ENCODE measurements around the gene MTNR1B. TPM values are rescaled to one million over a fixed set of nuclear protein-coding genes. Genes with fewer than 3 reads are reported as not detected.

The MTNR1B gene
- not detected for polyA plus RNA-seq

- no peaks in the 10 kb centered on the region for H3K9me3 Mint-ChIP-seq
- no peaks in the 10 kb centered on the region for H3K36me3 Mint-ChIP-seq
- no peak within 1 kb of the TSS for H3K4me3 Mint-ChIP-seq
- H3K27me3 Mint-ChIP-seq: peaks cover 8% of the 10 kb centered on the region
- H3K27ac Mint-ChIP-seq: no peak within 1 kb of the TSS
- H3K4me1 Mint-ChIP-seq: no peaks in the 10 kb centered on the region
These were observed at the start of gene MTNR1B for GRCh38 chr11:92969634-92970347. TSS of gene MTNR1B (plus strand) at chr11:92969651. CDS start at chr11:92969726, 75 bp downstream.

- no peaks in the 10 kb centered on the region for H3K27me3 Mint-ChIP-seq
- H3K9me3 Mint-ChIP-seq: peaks cover 0 to 9% (median 9%) of the 10 kb centered on the region in 3 donors
- no peaks in the 10 kb centered on the region for H3K36me3 Mint-ChIP-seq
- no peaks in the 10 kb centered on the region for H3K4me1 Mint-ChIP-seq
- H3K4me3 Mint-ChIP-seq: no peak overlapping the region
- no peak overlapping the region for H3K27ac Mint-ChIP-seq
These were observed 49.1 kb upstream of the MTNR1B start for GRCh38 chr11:92920331-92920730.

- no peaks in the 10 kb centered on the region for H3K36me3 Mint-ChIP-seq
- H3K27me3 Mint-ChIP-seq: no peaks in the 10 kb centered on the region
- H3K4me3 Mint-ChIP-seq: no peak overlapping the region
- no peaks in the 10 kb centered on the region for H3K4me1 Mint-ChIP-seq
- peaks cover 0 to 17% (median 14%) of the 10 kb centered on the region in 3 donors for H3K9me3 Mint-ChIP-seq
- H3K27ac Mint-ChIP-seq: no peak overlapping the region
These were observed 46.7 kb upstream of the MTNR1B start for GRCh38 chr11:92922731-92923130.

- Mint-ChIP-seq H3K36me3 (no peaks in the 10 kb centered on the region), H3K4me3 (no peak overlapping the region)
These were observed 40.2 kb upstream of the MTNR1B start for GRCh38 chr11:92929246-92929645.

GRCh38 chr11:92929653-92930052 lies 39.8 kb upstream of the MTNR1B start:
- Mint-ChIP-seq H3K36me3 (no peaks in the 10 kb centered on the region), H3K9me3 (peaks cover 0 to 12% (median 7%) of the 10 kb centered on the region in 3 donors), H3K27ac (no peak overlapping the region), H3K4me3 (no peak overlapping the region), H3K27me3 (no peaks in the 10 kb centered on the region), H3K4me1 (no peaks in the 10 kb centered on the region)

More at GRCh38 chr11:92929246-92929645, 40.2 kb upstream of the MTNR1B start:
- H3K27ac Mint-ChIP-seq: no peak overlapping the region
- peaks cover 0 to 16% (median 11%) of the 10 kb centered on the region in 3 donors for H3K9me3 Mint-ChIP-seq
- H3K4me1 Mint-ChIP-seq: no peaks in the 10 kb centered on the region
- no peaks in the 10 kb centered on the region for H3K27me3 Mint-ChIP-seq

GRCh38 chr11:92931746-92932422 lies 37.6 kb upstream of the MTNR1B start:
- Mint-ChIP-seq H3K27me3 (no peaks in the 10 kb centered on the region), H3K4me1 (no peaks in the 10 kb centered on the region), H3K27ac (no peak overlapping the region), H3K4me3 (no peak overlapping the region), H3K9me3 (peaks cover 0 to 2% (median under 1%) of the 10 kb centered on the region in 3 donors), H3K36me3 (no peaks in the 10 kb centered on the region)

- Mint-ChIP-seq H3K27ac (no peak overlapping the region), H3K4me3 (no peak overlapping the region), H3K27me3 (no peaks in the 10 kb centered on the region), H3K9me3 (peaks cover 0 to 5% (median 4%) of the 10 kb centered on the region in 3 donors), H3K4me1 (peaks cover 0 to 2% (median 0%) of the 10 kb centered on the region in 3 donors), H3K36me3 (no peaks in the 10 kb centered on the region)
These were observed 30.1 kb upstream of the MTNR1B start for GRCh38 chr11:92939305-92939704.

GRCh38 chr11:92941676-92942571 lies 27.5 kb upstream of the MTNR1B start:
- Mint-ChIP-seq H3K36me3 (no peaks in the 10 kb centered on the region), H3K27ac (no peak overlapping the region), H3K9me3 (peaks cover 0 to 13% (median 4%) of the 10 kb centered on the region in 3 donors), H3K4me3 (no peak overlapping the region), H3K27me3 (no peaks in the 10 kb centered on the region), H3K4me1 (peaks cover 0 to 2% (median 0%) of the 10 kb centered on the region in 3 donors)

GRCh38 chr11:92946707-92947106 lies 22.7 kb upstream of the MTNR1B start:
- Mint-ChIP-seq H3K27me3 (peaks cover 1% of the 10 kb centered on the region), H3K27ac (no peak overlapping the region), H3K9me3 (peaks cover 3 to 18% (median 16%) of the 10 kb centered on the region in 3 donors), H3K4me1 (peaks cover 0 to 2% (median 0%) of the 10 kb centered on the region in 3 donors), H3K4me3 (no peak overlapping the region), H3K36me3 (no peaks in the 10 kb centered on the region)

GRCh38 chr11:92948116-92948515 lies 21.3 kb upstream of the MTNR1B start:
- no peak overlapping the region for H3K4me3 Mint-ChIP-seq
- no peaks in the 10 kb centered on the region for H3K36me3 Mint-ChIP-seq
- H3K27me3 Mint-ChIP-seq: peaks cover 1% of the 10 kb centered on the region

GRCh38 chr11:92954003-92954402 lies 15.4 kb upstream of the MTNR1B start:
- Mint-ChIP-seq H3K27ac (no peak overlapping the region), H3K36me3 (no peaks in the 10 kb centered on the region), H3K4me3 (no peak overlapping the region), H3K27me3 (peaks cover 2% of the 10 kb centered on the region), H3K4me1 (peaks cover 0 to 1% (median 0%) of the 10 kb centered on the region in 3 donors), H3K9me3 (peaks cover 2 to 6% (median 2%) of the 10 kb centered on the region in 3 donors)

More at GRCh38 chr11:92948116-92948515, 21.3 kb upstream of the MTNR1B start:
- Mint-ChIP-seq H3K9me3 (peaks cover 3 to 18% (median 13%) of the 10 kb centered on the region in 3 donors), H3K27ac (no peak overlapping the region), H3K4me1 (no peaks in the 10 kb centered on the region)

- H3K36me3 Mint-ChIP-seq: no peaks in the 10 kb centered on the region
- no peak overlapping the region for H3K27ac Mint-ChIP-seq
- no peak overlapping the region for H3K4me3 Mint-ChIP-seq
These were observed 13.6 kb upstream of the MTNR1B start for GRCh38 chr11:92955860-92956259.

GRCh38 chr11:92960886-92961285 lies 8.6 kb upstream of the MTNR1B start:
- H3K9me3 Mint-ChIP-seq: no peaks in the 10 kb centered on the region
- H3K4me1 Mint-ChIP-seq: peaks cover 0 to 1% (median 0%) of the 10 kb centered on the region in 3 donors

More at GRCh38 chr11:92955860-92956259, 13.6 kb upstream of the MTNR1B start:
- Mint-ChIP-seq H3K9me3 (no peaks in the 10 kb centered on the region), H3K27me3 (peaks cover 2% of the 10 kb centered on the region), H3K4me1 (peaks cover 0 to 1% (median 0%) of the 10 kb centered on the region in 3 donors)

GRCh38 chr11:92962446-92962845 lies 7.0 kb upstream of the MTNR1B start:
- Mint-ChIP-seq H3K27ac (no peak overlapping the region), H3K4me3 (no peak overlapping the region), H3K27me3 (peaks cover 1% of the 10 kb centered on the region), H3K4me1 (no peaks in the 10 kb centered on the region), H3K36me3 (no peaks in the 10 kb centered on the region), H3K9me3 (no peaks in the 10 kb centered on the region)

More at GRCh38 chr11:92960886-92961285, 8.6 kb upstream of the MTNR1B start:
- Mint-ChIP-seq H3K36me3 (no peaks in the 10 kb centered on the region), H3K27ac (no peak overlapping the region), H3K27me3 (peaks cover 1% of the 10 kb centered on the region), H3K4me3 (no peak overlapping the region)

- Mint-ChIP-seq H3K27ac (no peak overlapping the region), H3K36me3 (no peaks in the 10 kb centered on the region), H3K4me3 (no peak overlapping the region), H3K27me3 (peaks cover 1% of the 10 kb centered on the region), H3K4me1 (no peaks in the 10 kb centered on the region), H3K9me3 (no peaks in the 10 kb centered on the region)
These were observed 5.0 kb upstream of the MTNR1B start for GRCh38 chr11:92964471-92964870.

Measured in IgD-negative memory B cell (primary cell).